Measurements from ENCODE around the gene AUNIP. TPM values are rescaled to one million over a fixed set of nuclear protein-coding genes. Genes with fewer than 3 reads are reported as not detected.

The AUNIP gene
- total RNA-seq = 2.3 TPM

GRCh38 chr1:25858906-25859789 is at the start of gene AUNIP:
TSS of gene AUNIP (minus strand) at chr1:25859457. CDS start at chr1:25859357, 100 bp downstream.

GRCh38 chr1:25905680-25906643 is 46.7 kb upstream of the AUNIP start, which contains the start of gene STMN1:
TSS of gene STMN1 (minus strand) at chr1:25906419. CDS start at chr1:25904676, 1,743 bp downstream.

GRCh38 chr1:25875154-25875855 is 16.0 kb upstream of the AUNIP start, which contains the start of gene PAQR7:
TSS of gene PAQR7 (minus strand) at chr1:25875708. CDS start at chr1:25863839, 11,869 bp downstream.

GRCh38 chr1:25819491-25820246 is 39.6 kb downstream of the AUNIP start, which contains the start of gene MTFR1L:
TSS of gene MTFR1L (plus strand) at chr1:25819954. CDS start at chr1:25823105, 3,151 bp downstream.

GRCh38 chr1:25799935-25800702 is 59.1 kb downstream of the AUNIP start, which contains the start of gene SELENON:
TSS of gene SELENON (plus strand) at chr1:25800193. CDS start at chr1:25800231, 38 bp downstream.

Small RNAs within 50 kb of the gene (small RNA-seq; reads per million reads assigned to genes)
- gene AL033528.1 (not detected), gene RF00019 (not detected), gene SNRPFP2 (not detected)

Other genes with a start within 250 kb of the AUNIP start
- 11.1 TPM for gene MAN1C1, start 242.7 kb downstream of the AUNIP start, total RNA-seq
- gene SELENON, start 59.3 kb downstream of the AUNIP start, total RNA-seq = 15.9 TPM
- 54.4 TPM for gene MTFR1L, start 39.5 kb downstream of the AUNIP start, total RNA-seq
- gene PAQR7, start 16.3 kb upstream of the AUNIP start, total RNA-seq = 13.8 TPM
- gene STMN1, start 47.0 kb upstream of the AUNIP start, total RNA-seq = 664 TPM
- gene PAFAH2, start 138.6 kb upstream of the AUNIP start, total RNA-seq = 6.0 TPM
- 2.5 TPM for gene EXTL1, start 162.3 kb upstream of the AUNIP start, total RNA-seq
- gene SLC30A2, start 186.7 kb upstream of the AUNIP start, total RNA-seq = not detected
- not detected for gene TRIM63, start 208.2 kb upstream of the AUNIP start, total RNA-seq